GM10248 (cell line): ENCODE results near the gene SLC9A7.

ENCODE experiments used
- CTCF ChIA-PET: fragments of 300-600 bp; sonication (Branson Sonifier 250); formaldehyde crosslinking; extraction: SDS; loops from one replicate; lab custom pipeline; 2021; ENCODE audit warnings: antibody characterized with exemption; lab: Yijun Ruan, JAX
- POLR2A ChIA-PET: fragments of 350-650 bp; sonication (Branson Sonifier 250); formaldehyde crosslinking; extraction: SDS; loops from one replicate; lab custom pipeline; 2020; ENCODE audit warnings: antibody characterized with exemption; lab: Yijun Ruan, JAX
- DNase-seq: peaks from one replicate; pipeline ENCODE4 v3.0.0; 2012; ENCODE audit errors: extremely low spot score
- CTCF ChIP-seq: IDR thresholded peaks from 2 replicates; pipeline ENCODE4 v1.5.1; 2012; ENCODE audit warnings: mild to moderate bottlenecking, low read depth; ENCODE audit errors: extremely low read depth, missing control alignments, control extremely low read depth

The SLC9A7 gene

DNA sequence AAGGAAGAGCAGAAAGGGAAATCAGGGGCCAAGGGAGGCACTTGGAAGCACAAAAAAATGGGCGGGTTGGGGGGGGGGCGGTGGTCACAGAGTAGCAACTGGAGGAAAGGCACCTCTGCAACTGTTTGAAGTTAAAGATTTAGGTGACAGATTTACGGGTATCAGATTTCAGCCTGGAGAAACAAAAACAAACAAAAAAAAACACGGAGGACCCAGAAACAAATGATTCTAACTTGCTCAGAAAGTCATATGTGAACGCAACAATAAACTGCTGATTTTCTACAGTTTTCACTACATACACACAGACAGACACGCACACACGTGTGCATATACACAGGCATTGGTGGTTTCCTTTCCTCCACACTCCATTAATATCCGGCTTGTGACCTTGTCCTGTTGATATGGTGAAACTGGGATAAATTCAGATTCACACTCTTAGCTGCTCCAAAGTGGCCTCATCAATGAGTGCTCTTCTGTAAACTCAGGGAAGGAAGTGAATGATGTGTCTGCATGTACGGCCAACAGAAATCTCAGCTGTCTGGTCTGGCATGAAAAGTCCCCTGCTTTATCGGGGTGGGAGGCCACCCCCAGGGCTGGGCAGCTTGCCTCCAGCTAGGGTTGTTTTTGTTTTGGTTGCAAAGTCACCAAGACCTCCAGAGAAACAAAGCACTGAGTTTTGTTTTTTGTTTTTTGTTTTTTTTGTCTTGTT is 131.1 kb downstream of the SLC9A7 start:
- no peak for TF ChIP-seq CTCF
- ChIA-PET CTCF (interaction anchor here (1.2 kb wide), 1 partner anchor 219 kb away, joined by 3 read pairs; no protein-coding TSS in a partner anchor), POLR2A (interaction anchor here (0.7 kb wide), 1 partner anchor 560 kb away, joined by 3 read pairs; no protein-coding TSS in a partner anchor)
- DNase-seq: no peak

DNA sequence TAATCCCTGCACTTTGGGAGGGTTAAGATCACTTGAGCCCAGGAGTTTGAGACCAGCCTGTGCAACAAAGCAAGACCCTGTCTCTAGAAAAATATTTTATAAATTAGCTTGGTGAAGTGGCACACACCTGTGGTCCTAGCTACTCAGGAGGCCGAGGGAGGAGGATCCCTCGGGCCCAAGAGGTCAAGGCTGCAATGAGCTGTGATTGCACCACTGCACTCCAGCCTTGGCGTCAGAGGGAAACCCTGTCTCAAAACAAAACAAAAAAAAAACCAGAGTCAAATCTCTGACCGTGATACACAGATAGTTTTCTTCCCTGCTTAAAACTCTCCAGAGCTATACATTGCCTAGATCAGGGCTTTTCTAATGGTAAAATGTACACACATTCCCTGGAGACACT is 131.9 kb downstream of the SLC9A7 start:
- no peak for DNase-seq
- ChIA-PET POLR2A (no interaction called here), CTCF (no interaction called here)
- no peak for TF ChIP-seq CTCF

DNA sequence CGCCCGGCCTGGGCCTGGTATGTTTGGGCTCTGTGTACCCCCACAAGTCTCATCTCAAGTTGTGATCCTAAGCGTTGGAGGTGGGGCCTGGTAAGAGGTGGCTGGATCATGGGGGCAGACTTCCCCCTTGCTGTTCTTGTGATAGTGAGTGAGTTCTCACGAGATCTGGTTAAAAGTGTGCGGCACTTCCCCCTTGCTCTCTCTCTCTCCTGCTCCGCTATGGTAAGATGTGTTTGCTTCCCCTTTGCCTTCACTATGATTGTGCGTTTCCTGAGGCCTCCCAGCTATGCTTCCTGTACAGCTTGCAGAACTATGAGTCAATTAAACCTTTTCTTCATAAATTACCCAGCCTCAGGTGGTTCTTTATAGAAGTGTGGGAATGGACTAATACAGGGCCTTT is 132.4 kb downstream of the SLC9A7 start:
- no peak for TF ChIP-seq CTCF
- ChIA-PET CTCF (no interaction called here), POLR2A (no interaction called here)
- no peak for DNase-seq

DNA sequence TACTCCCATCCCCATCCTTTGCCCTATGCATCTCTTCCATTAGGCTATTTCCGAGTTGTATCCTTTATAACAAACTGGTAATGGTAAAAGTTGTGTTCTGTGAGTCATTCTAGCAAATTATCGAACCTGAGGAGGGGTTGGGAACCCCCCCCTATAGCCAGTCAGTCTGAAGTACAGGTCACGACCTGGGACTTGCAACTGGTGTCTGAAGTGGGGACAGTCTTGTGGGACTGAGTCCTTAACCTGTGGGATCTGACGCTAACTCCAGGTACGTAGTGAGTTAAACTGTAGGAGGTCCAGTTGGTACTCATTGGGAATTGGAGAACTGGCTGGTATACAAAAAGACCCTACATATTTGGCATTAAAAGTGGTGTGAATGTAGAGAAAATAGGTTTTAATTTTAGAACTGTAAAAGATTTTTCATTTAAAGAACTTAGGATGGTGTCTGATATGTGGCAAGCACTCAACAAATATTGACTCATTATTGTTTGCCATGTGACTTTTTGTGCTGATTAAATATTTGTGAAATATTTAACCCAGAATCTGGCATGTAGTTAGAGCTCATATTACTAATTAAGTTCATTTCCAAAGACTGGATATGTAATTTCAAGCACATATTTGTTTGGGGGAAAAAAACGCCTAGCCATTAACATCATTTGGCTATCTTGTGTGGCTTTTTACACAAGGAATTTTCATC is 134.7 kb downstream of the SLC9A7 start:
- CTCF ChIA-PET: no interaction called here
- POLR2A ChIA-PET: no interaction called here
- no peak for TF ChIP-seq CTCF
- no peak for DNase-seq

GRCh38 chrX:46621572-46621971 is 137.3 kb downstream of the SLC9A7 start:
- ChIA-PET CTCF (interaction anchor here (1.2 kb wide), 1 partner anchor 18 kb away, joined by 3 read pairs; no protein-coding TSS in a partner anchor), POLR2A (no interaction called here)
- no peak for TF ChIP-seq CTCF
- DNase-seq: no peak

GRCh38 chrX:46620505-46620904 is 138.4 kb downstream of the SLC9A7 start:
- no peak for DNase-seq
- no peak for TF ChIP-seq CTCF
- CTCF ChIA-PET: no interaction called here
- POLR2A ChIA-PET: no interaction called here
